GM10248 (cell line): Measurements from ENCODE around the gene ERBB4.

ENCODE experiments used
- CTCF ChIA-PET: fragments of 300-600 bp; sonication (Branson Sonifier 250); formaldehyde crosslinking; extraction: SDS; loops from one replicate; lab custom pipeline; 2021; ENCODE audit warnings: antibody characterized with exemption; lab: Yijun Ruan, JAX
- POLR2A ChIA-PET: fragments of 350-650 bp; sonication (Branson Sonifier 250); formaldehyde crosslinking; extraction: SDS; loops from one replicate; lab custom pipeline; 2020; ENCODE audit warnings: antibody characterized with exemption; lab: Yijun Ruan, JAX
- DNase-seq: peaks from one replicate; pipeline ENCODE4 v3.0.0; 2012; ENCODE audit errors: extremely low spot score
- TF ChIP-seq, protein P1 (sequence below): IDR thresholded peaks from 2 replicates; pipeline ENCODE4 v1.5.1; 2012; ENCODE audit warnings: mild to moderate bottlenecking, low read depth; ENCODE audit errors: extremely low read depth, missing control alignments, control extremely low read depth

The ERBB4 gene

DNA sequence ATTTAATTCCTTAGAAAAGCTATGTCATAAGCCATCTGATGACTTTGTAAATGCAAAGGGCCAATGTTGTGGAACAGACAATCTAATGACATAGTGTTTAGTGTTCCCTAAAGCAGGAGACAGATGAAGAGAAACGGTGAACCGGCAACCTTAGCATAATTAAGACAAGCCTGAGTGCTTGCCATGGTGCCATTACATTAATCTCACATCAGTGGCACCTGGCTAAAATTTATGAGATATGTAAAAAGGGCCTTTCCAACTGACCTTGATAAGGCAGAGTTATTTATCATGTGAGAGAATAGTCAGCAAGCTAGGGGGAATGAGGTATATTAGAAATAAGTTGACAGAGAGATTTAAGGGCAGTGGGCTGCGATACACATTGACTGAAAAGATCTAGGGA lies 261.8 kb downstream of the ERBB4 start:
- POLR2A ChIA-PET: no interaction called here
- TF ChIP-seq, protein P1, sequence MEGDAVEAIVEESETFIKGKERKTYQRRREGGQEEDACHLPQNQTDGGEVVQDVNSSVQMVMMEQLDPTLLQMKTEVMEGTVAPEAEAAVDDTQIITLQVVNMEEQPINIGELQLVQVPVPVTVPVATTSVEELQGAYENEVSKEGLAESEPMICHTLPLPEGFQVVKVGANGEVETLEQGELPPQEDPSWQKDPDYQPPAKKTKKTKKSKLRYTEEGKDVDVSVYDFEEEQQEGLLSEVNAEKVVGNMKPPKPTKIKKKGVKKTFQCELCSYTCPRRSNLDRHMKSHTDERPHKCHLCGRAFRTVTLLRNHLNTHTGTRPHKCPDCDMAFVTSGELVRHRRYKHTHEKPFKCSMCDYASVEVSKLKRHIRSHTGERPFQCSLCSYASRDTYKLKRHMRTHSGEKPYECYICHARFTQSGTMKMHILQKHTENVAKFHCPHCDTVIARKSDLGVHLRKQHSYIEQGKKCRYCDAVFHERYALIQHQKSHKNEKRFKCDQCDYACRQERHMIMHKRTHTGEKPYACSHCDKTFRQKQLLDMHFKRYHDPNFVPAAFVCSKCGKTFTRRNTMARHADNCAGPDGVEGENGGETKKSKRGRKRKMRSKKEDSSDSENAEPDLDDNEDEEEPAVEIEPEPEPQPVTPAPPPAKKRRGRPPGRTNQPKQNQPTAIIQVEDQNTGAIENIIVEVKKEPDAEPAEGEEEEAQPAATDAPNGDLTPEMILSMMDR: no peak
- CTCF ChIA-PET: no interaction called here
- DNase-seq: no peak

DNA sequence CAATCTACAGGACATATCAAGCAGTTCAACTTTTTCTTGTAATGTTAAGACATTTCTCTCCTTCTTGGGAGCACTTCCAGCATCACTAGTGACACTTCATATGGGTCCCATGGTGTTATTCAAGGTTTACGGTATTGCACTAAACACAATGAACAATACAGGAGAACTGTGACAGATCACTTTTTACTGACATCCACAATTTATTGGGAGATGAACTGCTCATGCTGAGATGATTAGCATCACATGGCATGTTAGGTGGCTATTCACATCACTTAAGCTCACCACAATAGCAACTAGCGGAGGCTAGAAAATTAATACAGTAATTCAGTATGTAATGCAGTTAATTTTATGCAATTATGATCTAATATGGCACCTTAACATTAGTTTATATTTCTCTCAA lies 264.4 kb downstream of the ERBB4 start:
- ChIA-PET CTCF (no interaction called here), POLR2A (no interaction called here)
- DNase-seq: no peak
- TF ChIP-seq, protein P1: no peak

DNA sequence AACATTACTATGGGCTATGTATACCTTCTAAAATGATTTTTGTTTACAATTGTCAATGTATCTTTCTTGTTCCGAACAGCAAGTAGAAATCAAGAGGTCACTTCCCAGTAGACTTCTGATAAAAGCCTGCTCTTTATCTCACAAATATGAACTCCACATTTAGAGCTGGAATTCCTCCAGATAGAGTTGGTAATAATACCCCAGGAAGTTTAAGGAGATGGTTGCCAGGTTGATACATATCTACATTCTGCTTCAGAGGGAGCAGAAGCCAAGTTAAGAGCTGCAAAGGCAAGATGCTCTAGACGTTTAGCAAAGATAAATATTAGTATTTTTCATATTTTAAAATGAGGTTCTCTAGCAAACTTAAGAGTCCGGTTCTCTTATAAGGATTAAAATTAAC lies 267.0 kb downstream of the ERBB4 start:
- TF ChIP-seq, protein P1: no peak
- CTCF ChIA-PET: no interaction called here
- DNase-seq: no peak
- POLR2A ChIA-PET: no interaction called here

DNA sequence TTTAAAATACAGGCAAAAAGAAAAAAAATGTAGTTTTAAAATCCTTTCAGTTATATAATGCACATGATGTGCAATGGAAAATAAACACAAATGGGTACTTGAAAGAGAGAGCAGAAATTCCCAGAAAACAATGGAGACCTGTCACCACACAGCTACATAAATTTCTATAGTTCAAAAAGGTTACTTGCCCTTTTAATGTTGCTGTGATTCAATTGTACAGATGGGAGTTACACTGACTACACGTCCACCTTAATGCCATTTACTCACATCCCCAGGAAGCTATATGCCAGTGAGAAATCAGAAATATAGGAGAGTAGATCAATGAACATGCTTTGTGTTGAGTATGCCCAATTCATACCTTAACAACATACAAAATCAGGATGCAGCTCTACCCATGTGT lies 269.6 kb downstream of the ERBB4 start:
- ChIA-PET CTCF (interaction anchor here (1.9 kb wide), 1 partner anchor 30 kb away, joined by 5 read pairs; no protein-coding TSS in a partner anchor), POLR2A (no interaction called here)
- TF ChIP-seq, protein P1: no peak
- DNase-seq: no peak

DNA sequence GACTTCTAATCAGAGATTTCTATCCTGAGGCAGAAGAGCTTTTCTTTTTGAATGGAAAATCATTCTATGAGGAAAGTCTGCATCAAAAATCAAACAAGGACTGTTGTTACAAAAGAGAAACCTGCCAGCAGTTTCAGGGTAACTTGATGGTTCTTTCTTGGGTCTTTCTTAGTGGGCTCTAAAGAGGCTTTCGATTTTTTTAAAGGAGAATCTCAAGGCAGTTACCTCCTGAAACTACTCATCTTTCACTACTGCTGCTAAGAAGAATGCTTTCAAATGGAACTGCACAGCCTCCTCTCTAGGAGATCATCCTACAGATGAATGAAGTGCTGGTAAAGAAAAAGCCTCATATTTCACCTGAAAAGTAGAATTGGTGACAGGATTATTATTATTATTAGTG lies 272.3 kb downstream of the ERBB4 start:
- CTCF ChIA-PET: no interaction called here
- no peak for DNase-seq
- TF ChIP-seq, protein P1: no peak
- POLR2A ChIA-PET: no interaction called here

DNA sequence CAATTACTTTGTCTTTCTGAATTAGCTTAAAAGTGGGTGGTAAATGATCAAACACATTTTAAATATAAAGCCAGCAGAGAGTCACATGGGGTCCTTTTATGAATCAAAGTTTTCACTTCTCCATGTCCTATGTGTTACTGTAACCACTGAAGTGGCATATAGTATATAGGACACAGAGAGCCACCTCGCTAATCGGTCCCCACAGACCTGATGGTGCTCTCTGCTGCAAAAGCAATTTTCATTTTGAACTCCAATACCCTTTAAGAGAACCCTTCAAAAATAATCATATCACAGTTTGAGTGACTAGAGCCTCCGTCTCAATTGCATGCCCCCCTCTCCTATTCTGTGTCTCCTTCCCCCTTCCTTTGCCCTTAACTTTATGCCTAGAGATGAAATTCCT lies 272.8 kb downstream of the ERBB4 start:
- POLR2A ChIA-PET: no interaction called here
- TF ChIP-seq, protein P1: no peak
- no peak for DNase-seq
- CTCF ChIA-PET: no interaction called here

DNA sequence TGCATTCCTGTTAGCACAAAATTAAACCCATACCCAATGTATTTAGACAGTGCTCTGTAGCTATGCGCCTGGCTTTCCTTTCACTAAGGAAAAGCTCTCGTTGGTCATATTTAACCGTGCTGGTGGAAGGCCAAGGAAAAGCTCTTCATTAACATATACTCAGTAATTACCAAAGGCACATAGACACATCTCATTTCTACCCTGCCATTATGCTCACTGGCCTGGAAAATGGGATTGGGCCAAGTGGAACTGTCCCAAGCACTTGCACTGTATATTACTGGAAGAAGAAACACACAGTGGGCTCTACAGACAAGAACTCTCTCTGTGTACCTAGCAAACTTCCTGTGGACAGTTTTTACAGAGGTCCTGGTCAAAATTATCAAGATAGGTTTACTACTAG lies 274.4 kb downstream of the ERBB4 start:
- TF ChIP-seq, protein P1: no peak
- DNase-seq: no peak
- CTCF ChIA-PET: interaction anchor here (0.8 to 0.9 kb wide), 2 partner anchors 22 to 63 kb away, joined by 3 read pairs; no protein-coding TSS in a partner anchor
- POLR2A ChIA-PET: no interaction called here
